HFF-Myc (cell line): ENCODE measurements around the gene ZNF358.

Experiments
- DNase-seq: peaks from one replicate; pipeline ENCODE4 v3.0.0-alpha.2; 2011; ENCODE audit warnings: low read depth; ENCODE audit errors: extremely low read depth
- H3K4me3 ChIP-seq: replicated peaks from 2 replicates; pipeline ENCODE4 v1.5.1; 2011; ENCODE audit warnings: low read depth, mild to moderate bottlenecking, control low read depth, low read length
- TF ChIP-seq, protein P1 (sequence below): IDR thresholded peaks from 2 replicates; pipeline ENCODE4 v1.5.1; 2012; ENCODE audit warnings: mild to moderate bottlenecking, low read depth, low read length, control low read depth; ENCODE audit errors: missing control alignments

ZNF358 gene

DNA sequence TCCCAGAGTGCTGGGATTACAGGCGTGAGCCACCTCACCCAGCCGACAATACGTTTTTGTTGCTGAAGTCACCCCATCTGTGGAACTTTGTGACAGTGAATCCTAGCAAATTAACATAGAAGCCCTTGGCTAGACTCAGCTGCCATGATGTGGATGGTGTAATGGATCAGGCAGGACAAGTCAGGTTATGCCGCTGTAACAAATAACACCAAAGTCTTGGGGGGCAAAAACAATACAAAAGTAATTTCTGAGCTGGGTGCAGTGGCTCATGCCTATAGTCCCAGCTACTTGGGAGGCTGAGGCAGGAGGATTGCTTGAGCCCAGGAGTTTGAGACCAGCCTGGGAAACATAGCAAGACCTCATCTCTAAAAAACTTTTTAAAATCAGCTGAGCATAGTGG lies 49.0 kb downstream of the ZNF358 start:
- TF ChIP-seq, protein P1, sequence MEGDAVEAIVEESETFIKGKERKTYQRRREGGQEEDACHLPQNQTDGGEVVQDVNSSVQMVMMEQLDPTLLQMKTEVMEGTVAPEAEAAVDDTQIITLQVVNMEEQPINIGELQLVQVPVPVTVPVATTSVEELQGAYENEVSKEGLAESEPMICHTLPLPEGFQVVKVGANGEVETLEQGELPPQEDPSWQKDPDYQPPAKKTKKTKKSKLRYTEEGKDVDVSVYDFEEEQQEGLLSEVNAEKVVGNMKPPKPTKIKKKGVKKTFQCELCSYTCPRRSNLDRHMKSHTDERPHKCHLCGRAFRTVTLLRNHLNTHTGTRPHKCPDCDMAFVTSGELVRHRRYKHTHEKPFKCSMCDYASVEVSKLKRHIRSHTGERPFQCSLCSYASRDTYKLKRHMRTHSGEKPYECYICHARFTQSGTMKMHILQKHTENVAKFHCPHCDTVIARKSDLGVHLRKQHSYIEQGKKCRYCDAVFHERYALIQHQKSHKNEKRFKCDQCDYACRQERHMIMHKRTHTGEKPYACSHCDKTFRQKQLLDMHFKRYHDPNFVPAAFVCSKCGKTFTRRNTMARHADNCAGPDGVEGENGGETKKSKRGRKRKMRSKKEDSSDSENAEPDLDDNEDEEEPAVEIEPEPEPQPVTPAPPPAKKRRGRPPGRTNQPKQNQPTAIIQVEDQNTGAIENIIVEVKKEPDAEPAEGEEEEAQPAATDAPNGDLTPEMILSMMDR: no peak
- no peak for DNase-seq
- no peak overlapping the region for H3K4me3 ChIP-seq

DNA sequence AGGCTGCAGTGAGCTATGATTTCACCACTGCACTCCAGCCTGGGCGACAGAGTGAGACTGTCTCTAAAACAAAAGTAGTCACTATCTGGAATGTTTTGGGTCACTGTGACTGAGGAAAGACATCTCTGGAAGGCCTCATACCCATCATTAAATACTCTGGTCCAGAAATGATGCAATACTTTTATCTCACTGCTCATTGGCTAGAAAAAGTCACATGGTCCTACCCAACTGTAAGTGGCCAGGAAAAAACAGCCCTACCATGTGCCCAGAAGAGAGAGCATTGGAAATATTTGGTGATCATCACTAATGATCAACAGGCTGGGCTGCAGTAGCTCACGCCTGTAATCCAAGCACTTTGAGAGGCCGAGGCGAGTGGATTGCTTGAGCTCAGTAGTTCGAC lies 49.4 kb downstream of the ZNF358 start:
- TF ChIP-seq, protein P1: no peak
- H3K4me3 ChIP-seq: no peak overlapping the region
- no peak for DNase-seq
